Right lobe of liver (tissue), 6 donors: ENCODE measurements around the gene C3AR1. TPM values are rescaled to one million over a fixed set of nuclear protein-coding genes. Genes with fewer than 3 reads are reported as not detected.
"Not testable (repeated sequence)": the region's sequence is repeated elsewhere in the genome, so short reads cannot be mapped to it uniquely, and the experiment has no call there.

Experiments
- ATAC-seq, 4 donors: fragments of 200-7000 bp; cut with Tn5 transposase; one replicate each; pipeline ENCODE4 v1.9.1; 2020; ENCODE audit warnings: mild to moderate bottlenecking in 4 of 4, moderate library complexity in 4 of 4
- DNase-seq, 3 donors: peaks; one replicate each; pipeline ENCODE4 v3.0.0-alpha.2; 2020
- H3K27ac ChIP-seq, 3 donors: fragments of 200-600 bp; one replicate each; pipeline ENCODE4 v1.8.0; 2022
- H3K27me3 ChIP-seq, 2 donors: fragments of 200-600 bp; one replicate each; pipeline ENCODE4 v1.8.0; 2022
- H3K36me3 ChIP-seq, 4 donors: fragments of 200-600 bp; sonication (generic) in 1 of 4; one replicate each; pipeline versions ENCODE4 v1.5.1 to v1.8.0; 2017 to 2022; ENCODE audit warnings: control low read depth in 1 of 4
- H3K4me1 ChIP-seq, 4 donors: fragments of 200-600 bp; sonication (generic) in 1 of 4; one replicate each; pipeline versions ENCODE4 v1.5.1 to v1.8.0; 2017 to 2022; ENCODE audit warnings: control low read depth in 1 of 4
- H3K4me3 ChIP-seq, 3 donors: fragments of 200-600 bp; one replicate each; pipeline ENCODE4 v1.8.0; 2022
- H3K9me3 ChIP-seq, 4 donors: fragments of 200-600 bp; sonication (generic) in 1 of 4; one replicate each; pipeline versions ENCODE4 v1.5.1 to v1.8.0; 2017 to 2022; ENCODE audit warnings: control low read depth in 1 of 4
- CTCF ChIP-seq, 4 donors: fragments of 200-600 bp in 3 of 4; fragments of 450-650 bp in 1 of 4; IDR thresholded peaks; one replicate each; pipeline versions ENCODE4 v1.5.1 to v1.8.0; 2016 to 2022; ENCODE audit warnings: antibody characterized with exemption in 4 of 4, mild to moderate bottlenecking in 2 of 4
- POLR2A ChIP-seq: fragments of 450-650 bp; IDR thresholded peaks from one replicate; pipeline ENCODE4 v1.6.1; 2017; ENCODE audit warnings: antibody characterized with exemption, mild to moderate bottlenecking
- WGBS: methylation state at CpG from one replicate; pipeline ENCODE4 v1.1.6; 2018; ENCODE audit warnings: low coverage, low lambda C conversion rate; ENCODE audit not compliant: insufficient coverage; ENCODE audit errors: missing lambda C conversion rate; 5-methylcytosine and 5-hydroxymethylcytosine counted together
- intact Hi-C, 2 donors: fragments of 100-400 bp; cut with DNase I; formaldehyde crosslinking; loops; one replicate each; pipeline versions ENCODE4 v1.11.2 to v1.14.1; 2022
- total RNA-seq, 6 experiments: library from RNA; depleted of rRNA in 2 of 6; stranded (reverse); fragments of >200 nt in 2 of 6; fragmentation: NEBNext Ultra II Directional in 3 of 6; extraction: Animal tissue kit (Norgen Biotek cat#: 25700) in 3 of 6; gene quantifications; one replicate each; pipeline versions ENCODE4 v1.1.0 to v1.2.4, GENCODE V29; 2016 to 2023
- donor health status: DM: no; HTN: yes; CAD: no.
- donor health status: DM: no; HTN: no; CAD: no.
- donor health status: DM: no; HTN: no; CAD: no.
- donor health status: DM: no; HTN: yes; CAD: no.
- donor health status: DM: no; HTN: yes; CAD: no.

The C3AR1 gene
- total RNA-seq, 6 experiments from 2014 or later, result 2.0 to 11.9 (median 3.8) TPM

DNA sequence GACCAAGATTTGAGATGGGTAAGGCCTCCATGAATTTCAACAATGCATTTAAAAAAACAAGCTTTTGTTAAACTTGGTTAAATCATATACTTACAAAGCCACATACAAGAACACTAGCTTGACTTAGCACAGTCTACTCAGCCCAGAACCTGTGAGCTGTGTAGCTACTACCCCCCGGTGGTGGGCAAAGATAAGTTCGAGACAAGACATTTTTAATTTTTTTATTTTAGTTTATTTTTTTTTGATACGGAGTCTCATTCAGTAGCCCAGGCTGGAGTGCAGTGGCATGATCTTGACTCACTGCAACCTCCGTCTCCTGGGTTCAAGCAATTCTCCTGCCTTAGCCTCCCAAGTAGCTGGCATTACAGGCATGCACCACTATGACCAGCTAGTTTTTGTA is 12.2 kb upstream of the C3AR1 start:
- H3K9me3 ChIP-seq, result no peaks in the 10 kb centered on the region
- peaks cover 0 to 7% (median 3%) of the 10 kb centered on the region in 4 donors for H3K4me1 ChIP-seq
- no peaks in the 10 kb centered on the region for H3K36me3 ChIP-seq
- H3K4me3 ChIP-seq, result no peak overlapping the region
- TF ChIP-seq CTCF (IDR thresholded peaks at IDR 0.05) (peak; percentile 28 to 43 (median 40)), POLR2A (no peak)
- WGBS, result 27% methylated on average over 4 of the region's 4 CpGs
- intact Hi-C loops, result no loop called here
- ATAC-seq (peak in 2 of 4 donors; percentile 13 to 40), DNase-seq (no peak)
- H3K27me3 ChIP-seq, result no peaks in the 10 kb centered on the region
- H3K27ac ChIP-seq, result no peak overlapping the region

DNA sequence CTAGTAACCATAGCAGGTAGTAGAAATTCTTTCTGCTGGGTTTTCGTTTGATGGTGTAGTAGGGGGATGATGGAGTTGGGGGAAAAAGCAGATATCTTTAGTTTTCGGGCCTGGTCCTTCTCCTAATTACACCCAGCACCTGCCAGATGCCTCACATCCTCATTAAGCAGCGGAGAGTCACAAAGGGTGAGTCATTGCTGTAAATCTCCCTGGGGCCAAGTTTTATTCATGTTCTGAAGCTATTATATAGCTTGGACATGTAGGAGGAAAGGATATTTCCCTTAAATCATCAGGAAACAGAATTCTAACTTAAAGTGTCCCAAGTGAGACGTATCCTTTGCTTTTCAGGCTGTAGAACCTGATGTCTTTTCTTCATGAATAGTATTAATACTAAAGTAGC is 11.0 kb upstream of the C3AR1 start:
- Histone ChIP-seq H3K4me3 (no peak overlapping the region), H3K36me3 (no peaks in the 10 kb centered on the region), H3K9me3 (no peaks in the 10 kb centered on the region), H3K27ac (no peak overlapping the region), H3K4me1 (no peaks in the 10 kb centered on the region), H3K27me3 (no peaks in the 10 kb centered on the region)
- TF ChIP-seq POLR2A, result no peak
- no peak for TF ChIP-seq CTCF (IDR thresholded peaks at IDR 0.05)
- ATAC-seq (no peak), DNase-seq (no peak)
- WGBS, result 76% methylated on average over 4 of the region's 4 CpGs
- intact Hi-C loops, result no loop called here

DNA sequence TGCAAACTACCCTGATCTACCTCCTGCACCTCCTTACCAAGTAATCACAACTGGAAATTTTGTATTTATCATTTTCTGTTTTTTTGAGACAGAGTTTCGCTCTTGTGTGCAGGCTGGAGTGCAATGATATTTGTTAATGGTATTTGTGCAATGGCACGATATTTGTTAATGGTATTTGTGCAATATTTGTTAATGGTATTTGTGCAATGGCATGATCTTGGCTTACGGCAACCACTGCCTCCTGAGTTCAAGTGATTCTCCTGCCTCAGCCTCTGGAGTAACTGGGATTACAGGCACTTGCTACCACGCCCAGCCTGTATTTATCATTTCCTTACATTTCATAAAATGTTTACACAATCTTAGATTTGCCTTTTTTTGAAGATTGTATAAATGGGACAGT is 10.2 kb upstream of the C3AR1 start:
- Histone ChIP-seq H3K9me3 (no peaks in the 10 kb centered on the region), H3K27me3 (no peaks in the 10 kb centered on the region), H3K4me1 (no peaks in the 10 kb centered on the region), H3K27ac (no peak overlapping the region), H3K36me3 (no peaks in the 10 kb centered on the region), H3K4me3 (no peak overlapping the region)
- intact Hi-C loops, result no loop called here
- ATAC-seq (peak in 3 of 4 donors; percentile 40 to 75 (median 64)), DNase-seq (no peak)
- TF ChIP-seq CTCF (IDR thresholded peaks at IDR 0.05) (no peak), POLR2A (no peak)
- 28% methylated on average over 4 of the region's 4 CpGs for WGBS

DNA sequence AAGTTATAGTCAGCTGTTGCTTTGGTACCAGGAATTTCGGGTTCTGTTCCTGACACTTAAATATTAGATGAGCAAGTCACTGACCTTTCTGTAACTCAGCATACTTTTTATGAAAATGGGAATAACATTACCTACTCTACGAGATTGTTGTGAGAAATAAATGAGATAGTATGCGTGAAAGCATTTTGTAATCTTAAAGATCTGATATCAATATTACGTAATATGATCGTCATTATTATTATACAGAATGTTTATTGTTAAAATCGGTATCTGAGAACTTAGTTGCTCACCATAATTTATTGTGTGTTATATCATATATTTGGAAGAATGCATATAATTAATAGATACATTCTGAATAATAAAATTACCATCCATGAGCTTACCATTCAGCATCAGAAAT is 9.8 kb upstream of the C3AR1 start:
- TF ChIP-seq CTCF (IDR thresholded peaks at IDR 0.05) (no peak), POLR2A (no peak)
- no peaks in the 10 kb centered on the region for H3K36me3 ChIP-seq
- no peak for ATAC-seq
- no peaks in the 10 kb centered on the region for H3K4me1 ChIP-seq
- no peaks in the 10 kb centered on the region for H3K9me3 ChIP-seq
- no peak overlapping the region for H3K27ac ChIP-seq
- DNase-seq, result no peak
- WGBS, result 51% methylated on average over 6 of the region's 6 CpGs
- no peak overlapping the region for H3K4me3 ChIP-seq
- intact Hi-C loops, result no loop called here
- no peaks in the 10 kb centered on the region for H3K27me3 ChIP-seq

GRCh38 chr12:8071820-8072219 is 5.7 kb upstream of the C3AR1 start:
- 87% methylated on average over 3 of the region's 3 CpGs for WGBS
- H3K36me3 ChIP-seq, result not testable (repeated sequence)

More at GRCh38 chr12:8071820-8072219, 5.7 kb upstream of the C3AR1 start:
- H3K4me3 ChIP-seq, ATAC-seq, DNase-seq, H3K4me1 ChIP-seq, H3K27me3 ChIP-seq, H3K9me3 ChIP-seq, H3K27ac ChIP-seq, intact Hi-C loops: not testable (repeated sequence)
